SK-N-SH treated with all-trans-retinoic acid at 6 μM for 48 hours (cell line): ENCODE results near the gene SLC37A1.

Source experiments
- ATAC-seq: fragments of 200-7000 bp; cut with Tn5 transposase; 3 replicates; pipeline ENCODE4 v1.9.1; 2020; ENCODE audit warnings: mild to moderate bottlenecking, moderate library complexity
- ARNTL ChIP-seq: fragments of 450-650 bp; formaldehyde crosslinking; IDR thresholded peaks from 2 replicates; pipeline ENCODE4 v1.5.0; 2020; ENCODE audit warnings: low read depth, mild to moderate bottlenecking, moderate library complexity, borderline replicate concordance
- BACH2 ChIP-seq: fragments of 250-450 bp; sonication (Bioruptor Pico); IDR thresholded peaks from 2 replicates; pipeline ENCODE4 v1.9.0; 2021; ENCODE audit warnings: mild to moderate bottlenecking, borderline replicate concordance
- CREB5 ChIP-seq: fragments of 250-450 bp; sonication (Bioruptor Pico); IDR thresholded peaks from 2 replicates; pipeline ENCODE4 v1.5.1; 2020; ENCODE audit warnings: low read depth, mild to moderate bottlenecking, moderate library complexity
- CSDC2 ChIP-seq: fragments of 250-450 bp; sonication (Bioruptor Pico); IDR thresholded peaks from 2 replicates; pipeline ENCODE4 v1.5.0; 2020; ENCODE audit warnings: mild to moderate bottlenecking, moderate library complexity
- ESRRG ChIP-seq: fragments of 250-450 bp; sonication (Bioruptor Pico); IDR thresholded peaks from 2 replicates; pipeline ENCODE4 v1.6.1; 2021; ENCODE audit warnings: mild to moderate bottlenecking
- GLIS3 ChIP-seq: fragments of 250-450 bp; sonication (Bioruptor Pico); IDR thresholded peaks from 2 replicates; pipeline ENCODE4 v1.5.0; 2020; ENCODE audit warnings: mild to moderate bottlenecking, moderate library complexity
- OSR1 ChIP-seq: fragments of 250-450 bp; sonication (Bioruptor Pico); IDR thresholded peaks from 2 replicates; pipeline ENCODE4 v1.8.0; 2022; ENCODE audit warnings: moderate library complexity, mild to moderate bottlenecking, inconsistent platforms
- POU6F1 ChIP-seq: fragments of 250-450 bp; sonication (Bioruptor Pico); IDR thresholded peaks from 2 replicates; pipeline ENCODE4 v1.8.0; 2021; ENCODE audit warnings: low read depth, mild to moderate bottlenecking, moderate library complexity, borderline replicate concordance
- PPARA ChIP-seq: fragments of 250-450 bp; sonication (Bioruptor Pico); IDR thresholded peaks from 2 replicates; pipeline ENCODE4 v1.5.0; 2020; ENCODE audit warnings: mild to moderate bottlenecking, borderline replicate concordance
- SNAI2 ChIP-seq: fragments of 250-450 bp; sonication (Bioruptor Pico); IDR thresholded peaks from 2 replicates; pipeline ENCODE4 v1.5.0; 2020; ENCODE audit warnings: mild to moderate bottlenecking, moderate library complexity
- TOX ChIP-seq: fragments of 250-450 bp; sonication (Bioruptor Pico); IDR thresholded peaks from 2 replicates; pipeline ENCODE4 v1.8.0; 2021; ENCODE audit warnings: mild to moderate bottlenecking, moderate library complexity, borderline replicate concordance
- ZC3H10 ChIP-seq: fragments of 250-450 bp; sonication (Bioruptor Pico); IDR thresholded peaks from 2 replicates; pipeline ENCODE4 v1.5.1; 2021; ENCODE audit warnings: mild to moderate bottlenecking, moderate library complexity
- ZFP3 ChIP-seq: fragments of 250-450 bp; sonication (Bioruptor Pico); IDR thresholded peaks from 2 replicates; pipeline ENCODE4 v1.5.0; 2020; ENCODE audit warnings: mild to moderate bottlenecking, moderate library complexity
- ZFP30 ChIP-seq: fragments of 450-650 bp; formaldehyde crosslinking; IDR thresholded peaks from 2 replicates; pipeline ENCODE4 v1.5.0; 2022; ENCODE audit warnings: mild to moderate bottlenecking, moderate library complexity
- ZNF70 ChIP-seq: fragments of 450-650 bp; formaldehyde crosslinking; IDR thresholded peaks from 2 replicates; pipeline ENCODE4 v1.5.0; 2020; ENCODE audit warnings: mild to moderate bottlenecking, moderate library complexity
- ZNF8 ChIP-seq: fragments of 450-650 bp; formaldehyde crosslinking; IDR thresholded peaks from 2 replicates; pipeline ENCODE4 v1.5.0; 2020; ENCODE audit warnings: mild to moderate bottlenecking, moderate library complexity
- TF ChIP-seq, protein P1 (sequence below): fragments of 250-450 bp; sonication (Bioruptor Pico); IDR thresholded peaks from 2 replicates; pipeline ENCODE4 v1.5.0; 2020; ENCODE audit warnings: mild to moderate bottlenecking, moderate library complexity

The SLC37A1 gene

GRCh38 chr21:42592156-42592820, 78.6 kb downstream of the SLC37A1 start (continued):
- TF ChIP-seq SNAI2 (CRISPR knock-in tag) (no peak), PPARA (CRISPR knock-in tag) (no peak), ZFP3 (no peak)
- TF ChIP-seq, all 23 proteins: peak for 0

DNA sequence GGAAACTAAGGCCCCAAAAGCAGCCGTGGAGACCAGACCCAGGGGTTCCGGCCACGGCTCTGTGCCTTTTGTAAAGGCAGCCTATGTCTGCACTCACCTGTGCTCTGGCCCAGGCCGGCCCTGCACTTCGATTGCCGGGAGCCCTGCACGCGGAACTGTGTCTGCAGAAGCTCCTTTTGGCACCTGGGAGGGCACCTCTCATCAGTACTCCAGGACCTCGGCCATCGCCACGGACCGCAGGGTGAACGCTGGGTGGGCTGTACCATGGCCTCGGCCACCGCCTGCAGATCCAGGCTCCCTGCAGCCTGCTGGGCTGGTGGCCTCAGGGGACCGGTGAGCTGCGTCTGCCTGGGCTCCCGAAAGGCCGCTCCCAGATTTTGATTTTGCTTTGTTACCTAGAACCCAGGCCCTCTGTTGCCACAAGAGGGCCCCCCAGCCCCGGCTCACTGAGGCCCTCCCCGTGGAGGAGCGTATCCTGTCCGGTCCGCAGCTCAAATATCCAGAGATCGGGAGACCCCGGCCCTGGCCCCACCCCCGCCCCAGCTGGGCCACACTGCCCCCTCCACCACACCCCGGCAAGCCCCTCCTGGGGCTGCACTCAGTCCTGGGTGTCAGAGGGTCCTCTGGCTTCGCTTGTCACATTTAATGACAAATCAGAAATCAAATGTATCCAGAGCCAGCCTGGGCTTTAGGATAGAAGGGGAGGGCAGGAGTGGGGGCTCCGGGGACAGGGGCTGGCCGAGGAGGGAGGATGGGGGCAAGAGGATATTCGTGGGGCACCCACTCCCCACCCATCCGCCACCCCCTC, 79.6 kb downstream of the SLC37A1 start:
- TF ChIP-seq TOX (CRISPR knock-in tag) (no peak), ZFP3 (no peak), ZNF70 (CRISPR knock-in tag) (no peak), BACH2 (CRISPR knock-in tag) (no peak), CSDC2 (CRISPR knock-in tag) (no peak), ARNTL (no peak), OSR1 (CRISPR knock-in tag) (no peak)
- TF ChIP-seq, protein P1, sequence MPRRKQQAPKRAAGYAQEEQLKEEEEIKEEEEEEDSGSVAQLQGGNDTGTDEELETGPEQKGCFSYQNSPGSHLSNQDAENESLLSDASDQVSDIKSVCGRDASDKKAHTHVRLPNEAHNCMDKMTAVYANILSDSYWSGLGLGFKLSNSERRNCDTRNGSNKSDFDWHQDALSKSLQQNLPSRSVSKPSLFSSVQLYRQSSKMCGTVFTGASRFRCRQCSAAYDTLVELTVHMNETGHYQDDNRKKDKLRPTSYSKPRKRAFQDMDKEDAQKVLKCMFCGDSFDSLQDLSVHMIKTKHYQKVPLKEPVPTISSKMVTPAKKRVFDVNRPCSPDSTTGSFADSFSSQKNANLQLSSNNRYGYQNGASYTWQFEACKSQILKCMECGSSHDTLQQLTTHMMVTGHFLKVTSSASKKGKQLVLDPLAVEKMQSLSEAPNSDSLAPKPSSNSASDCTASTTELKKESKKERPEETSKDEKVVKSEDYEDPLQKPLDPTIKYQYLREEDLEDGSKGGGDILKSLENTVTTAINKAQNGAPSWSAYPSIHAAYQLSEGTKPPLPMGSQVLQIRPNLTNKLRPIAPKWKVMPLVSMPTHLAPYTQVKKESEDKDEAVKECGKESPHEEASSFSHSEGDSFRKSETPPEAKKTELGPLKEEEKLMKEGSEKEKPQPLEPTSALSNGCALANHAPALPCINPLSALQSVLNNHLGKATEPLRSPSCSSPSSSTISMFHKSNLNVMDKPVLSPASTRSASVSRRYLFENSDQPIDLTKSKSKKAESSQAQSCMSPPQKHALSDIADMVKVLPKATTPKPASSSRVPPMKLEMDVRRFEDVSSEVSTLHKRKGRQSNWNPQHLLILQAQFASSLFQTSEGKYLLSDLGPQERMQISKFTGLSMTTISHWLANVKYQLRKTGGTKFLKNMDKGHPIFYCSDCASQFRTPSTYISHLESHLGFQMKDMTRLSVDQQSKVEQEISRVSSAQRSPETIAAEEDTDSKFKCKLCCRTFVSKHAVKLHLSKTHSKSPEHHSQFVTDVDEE (CRISPR knock-in tag): no peak
- TF ChIP-seq, all 23 proteins: peak for 0
- peak; percentile 37; the same call in 1 of the 3 replicates for ATAC-seq

- TF ChIP-seq ARNTL (no peak), OSR1 (CRISPR knock-in tag) (no peak)
- no peak for ATAC-seq
Observed at GRCh38 chr21:42594616-42595282, 81.1 kb downstream of the SLC37A1 start.

DNA sequence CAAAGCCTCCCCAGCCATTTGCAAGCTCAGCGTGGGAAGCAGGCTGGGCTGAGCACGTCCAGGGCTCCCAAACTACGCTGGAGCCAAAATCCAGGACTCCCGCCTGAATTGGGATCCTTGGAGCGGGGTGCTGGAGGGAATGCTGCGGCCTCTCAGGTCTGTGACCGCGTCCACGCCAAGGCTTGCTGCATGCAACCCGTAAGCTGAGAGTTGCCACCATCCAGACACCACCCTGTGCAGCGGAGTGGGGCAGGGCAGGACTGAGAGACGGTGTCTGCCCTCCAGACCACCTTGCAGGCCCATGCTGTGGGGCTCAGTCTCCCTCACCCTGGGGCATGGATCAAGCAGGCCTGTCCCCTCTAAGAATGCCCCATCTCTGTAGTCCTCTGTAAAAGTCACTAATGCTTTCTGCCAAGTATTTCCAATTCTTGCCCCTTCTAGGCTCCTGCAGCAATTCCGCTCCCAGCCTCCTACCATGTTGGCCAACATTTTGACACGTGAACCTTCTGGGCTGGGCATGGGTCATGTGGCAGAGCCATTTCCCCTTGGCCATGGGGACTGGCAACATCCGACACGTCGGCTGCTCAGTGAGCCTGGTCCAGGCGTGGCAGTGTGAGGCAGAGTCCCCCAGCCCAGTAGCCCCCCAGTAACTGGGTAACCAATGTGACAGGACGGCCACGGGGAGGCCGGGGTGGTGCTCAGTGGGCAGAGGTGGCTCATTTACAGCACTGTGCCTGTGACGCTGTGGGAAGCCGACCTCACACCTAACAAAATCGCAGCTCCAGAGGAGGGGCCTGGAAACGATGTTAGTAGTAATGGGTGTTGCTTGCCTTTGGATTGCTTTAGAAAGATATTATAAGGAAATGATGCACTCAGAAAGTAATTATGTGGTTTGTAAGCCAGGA, 81.9 kb downstream of the SLC37A1 start:
- ATAC-seq: no peak

More for the DNA sequence above, 81.9 kb downstream of the SLC37A1 start:
- TF ChIP-seq ZC3H10 (CRISPR knock-in tag) (no peak), ARNTL (no peak), TOX (CRISPR knock-in tag) (no peak), ZNF8 (CRISPR knock-in tag) (no peak), CSDC2 (CRISPR knock-in tag) (no peak), CREB5 (CRISPR knock-in tag) (no peak), GLIS3 (CRISPR knock-in tag) (no peak), ESRRG (CRISPR knock-in tag) (no peak), POU6F1 (CRISPR knock-in tag) (no peak), ZFP30 (no peak)
